Regular cardiac myocyte (primary cell): ENCODE measurements around the gene FKBP11. TPM values are rescaled to one million over a fixed set of nuclear protein-coding genes. Genes with fewer than 3 reads are reported as not detected.

Experiments
- total RNA-seq: library from RNA; depleted of rRNA; stranded (reverse); fragments of >200 nt; gene quantifications from 2 replicates; pipeline ENCODE4 v1.2.3, GENCODE V29; 2014

Gene FKBP11
- total RNA-seq = 26.8 and 38.9 TPM in 2 replicates

GRCh38 chr12:48925304-48926011 is at the start of gene FKBP11:
FKBP11 (minus strand) TSS chr12:48925492; CDS start chr12:48925428, 64 bp downstream.

GRCh38 chr12:48957141-48958048 is 32.1 kb upstream of the FKBP11 start, which contains the start of gene ARF3:
ARF3 (minus strand) TSS chr12:48957487; CDS start chr12:48941095, 16,392 bp downstream.

Other genes with a start within 250 kb of the FKBP11 start
- gene KANSL2, start 243.3 kb downstream of the FKBP11 start, total RNA-seq = 60.9 and 63.8 TPM in 2 replicates
- 27.3 and 31.4 TPM in 2 replicates for gene CCNT1, start 208.8 kb downstream of the FKBP11 start, total RNA-seq
- 48.9 and 76.4 TPM in 2 replicates for gene ADCY6, start 136.4 kb downstream of the FKBP11 start, total RNA-seq
- gene CACNB3, start 107.0 kb downstream of the FKBP11 start, total RNA-seq = 10.1 and 10.7 TPM in 2 replicates
- 76.7 and 104 TPM in 2 replicates for gene DDX23, start 73.3 kb downstream of the FKBP11 start, total RNA-seq
- 0.19 and 0.28 TPM in 2 replicates for gene RND1, start 59.6 kb downstream of the FKBP11 start, total RNA-seq
- 28.2 and 48.5 TPM in 2 replicates for gene ARF3, start 32.0 kb upstream of the FKBP11 start, total RNA-seq
- under 0.01 TPM in 2 replicates for gene WNT10B, start 46.2 kb upstream of the FKBP11 start, total RNA-seq
- not detected in 2 replicates for gene WNT1, start 52.8 kb upstream of the FKBP11 start, total RNA-seq
- gene DDN, start 73.9 kb upstream of the FKBP11 start, total RNA-seq = 0.28 and 0.38 TPM in 2 replicates
- gene PRKAG1, start 93.3 kb upstream of the FKBP11 start, total RNA-seq = 63.5 and 69.3 TPM in 2 replicates
- 19.7 and 25.9 TPM in 2 replicates for gene KMT2D, start 135.3 kb upstream of the FKBP11 start, total RNA-seq
- 0.56 and 1.2 TPM in 2 replicates for gene RHEBL1, start 144.5 kb upstream of the FKBP11 start, total RNA-seq
- gene DHH, start 169.3 kb upstream of the FKBP11 start, total RNA-seq = 0.19 TPM in 1 of 2 replicates, not detected in the other
- 60.6 and 66.2 TPM in 2 replicates for gene LMBR1L, start 185.4 kb upstream of the FKBP11 start, total RNA-seq
- gene TUBA1B, start 205.9 kb upstream of the FKBP11 start, total RNA-seq = 957 and 3,447 TPM in 2 replicates